SJCRH30 (cell line): ENCODE results near the gene PSMD11. TPM values are rescaled to one million over a fixed set of nuclear protein-coding genes. Genes with fewer than 3 reads are reported as not detected.
A peak's percentile ranks its signal among the peaks of the same experiment; 100 is the strongest.

Experiments
- DNase-seq, 2 experiments: peaks; one replicate each; pipeline ENCODE4 v3.0.0-alpha.2; 2015 to 2020
- H3K27ac ChIP-seq: fragments of 250-450 bp; sonication (Bioruptor Pico); 2 replicates; pipeline ENCODE4 v1.5.1; 2020; ENCODE audit warnings: mild to moderate bottlenecking, moderate library complexity
- H3K27me3 ChIP-seq: fragments of 250-450 bp; sonication (Bioruptor Pico); 2 replicates; pipeline ENCODE4 v1.5.1; 2020; ENCODE audit warnings: mild to moderate bottlenecking, moderate library complexity
- H3K36me3 ChIP-seq: fragments of 250-450 bp; sonication (Bioruptor Pico); 2 replicates; pipeline ENCODE4 v1.5.1; 2020; ENCODE audit warnings: mild to moderate bottlenecking, moderate library complexity
- H3K4me1 ChIP-seq: fragments of 250-450 bp; sonication (Bioruptor Pico); 2 replicates; pipeline ENCODE4 v1.5.1; 2020; ENCODE audit warnings: mild to moderate bottlenecking, moderate library complexity
- H3K4me3 ChIP-seq: fragments of 250-450 bp; sonication (Bioruptor Pico); 2 replicates; pipeline ENCODE4 v1.5.1; 2020; ENCODE audit warnings: mild to moderate bottlenecking, moderate library complexity
- H3K9me3 ChIP-seq: fragments of 250-450 bp; sonication (Bioruptor Pico); replicated peaks from 2 replicates; pipeline ENCODE4 v1.5.1; 2020; ENCODE audit warnings: mild to moderate bottlenecking, moderate library complexity
- total RNA-seq: library from RNA; depleted of rRNA; stranded (reverse); fragments of >200 nt; shearing (Covaris generic); gene quantifications from 2 replicates; pipeline ENCODE4 v1.2.3, GENCODE V29; 2014

The PSMD11 gene
- total RNA-seq, 1 experiment from 2014 or later, result 172 TPM

GRCh38 chr17:32451879-32452278, 7.6 kb downstream of the PSMD11 start:
- peaks cover 95% of the 10 kb centered on the region for H3K36me3 ChIP-seq

GRCh38 chr17:32452281-32452680, 8.0 kb downstream of the PSMD11 start:
- H3K4me3 ChIP-seq, result no peak overlapping the region
- H3K9me3 ChIP-seq, result no peaks in the 10 kb centered on the region; the same call in 1 of the 2 replicates
- H3K27me3 ChIP-seq, result no peaks in the 10 kb centered on the region
- DNase-seq, result no peak
- H3K36me3 ChIP-seq, result peaks cover 95% of the 10 kb centered on the region
- no peak overlapping the region for H3K27ac ChIP-seq
- H3K4me1 ChIP-seq, result no peaks in the 10 kb centered on the region

More at GRCh38 chr17:32451879-32452278, 7.6 kb downstream of the PSMD11 start:
- no peak overlapping the region for H3K27ac ChIP-seq
- no peak overlapping the region for H3K4me3 ChIP-seq
- H3K9me3 ChIP-seq, result no peaks in the 10 kb centered on the region; the same call in 1 of the 2 replicates
- 0 out of 2 replicates have a peak, but pooled peaks cover 3% of the 10 kb centered on the region for H3K4me1 ChIP-seq
- no peak for DNase-seq
- no peaks in the 10 kb centered on the region for H3K27me3 ChIP-seq

GRCh38 chr17:32453370-32453769, 9.1 kb downstream of the PSMD11 start:
- H3K36me3 ChIP-seq, result peaks cover 96% of the 10 kb centered on the region
- H3K4me3 ChIP-seq, result no peak overlapping the region
- no peaks in the 10 kb centered on the region; the same call in 1 of the 2 replicates for H3K9me3 ChIP-seq
- no peak overlapping the region for H3K27ac ChIP-seq
- H3K27me3 ChIP-seq, result no peaks in the 10 kb centered on the region
- H3K4me1 ChIP-seq, result no peaks in the 10 kb centered on the region
- no peak for DNase-seq

- Histone ChIP-seq H3K4me3 (no peak overlapping the region), H3K36me3 (peaks cover 87% of the 10 kb centered on the region), H3K4me1 (no peaks in the 10 kb centered on the region), H3K27me3 (no peaks in the 10 kb centered on the region), H3K9me3 (no peaks in the 10 kb centered on the region), H3K27ac (no peak overlapping the region)
- DNase-seq, result no peak
Measured at GRCh38 chr17:32458371-32458770, 14.1 kb downstream of the PSMD11 start.

GRCh38 chr17:32460054-32460453, 15.7 kb downstream of the PSMD11 start:
- H3K27ac ChIP-seq, result no peak overlapping the region
- no peak for DNase-seq

GRCh38 chr17:32461498-32461852, 17.2 kb downstream of the PSMD11 start:
- Histone ChIP-seq H3K27ac (no peak overlapping the region), H3K27me3 (no peaks in the 10 kb centered on the region), H3K4me3 (no peak overlapping the region), H3K4me1 (no peaks in the 10 kb centered on the region), H3K36me3 (peaks cover 87% of the 10 kb centered on the region), H3K9me3 (no peaks in the 10 kb centered on the region)
- DNase-seq, result no peak

More at GRCh38 chr17:32460054-32460453, 15.7 kb downstream of the PSMD11 start:
- H3K4me1 ChIP-seq, result no peaks in the 10 kb centered on the region
- H3K36me3 ChIP-seq, result peaks cover 87% of the 10 kb centered on the region
- no peak overlapping the region for H3K4me3 ChIP-seq
- H3K9me3 ChIP-seq, result no peaks in the 10 kb centered on the region
- H3K27me3 ChIP-seq, result no peaks in the 10 kb centered on the region

GRCh38 chr17:32461853-32462617, 17.7 kb downstream of the PSMD11 start:
- H3K27ac ChIP-seq, result no peak overlapping the region
- H3K4me1 ChIP-seq, result no peaks in the 10 kb centered on the region
- H3K36me3 ChIP-seq, result peaks cover 87% of the 10 kb centered on the region
- H3K4me3 ChIP-seq, result no peak overlapping the region
- DNase-seq, result peak; percentile 60 to 78
- no peaks in the 10 kb centered on the region for H3K9me3 ChIP-seq
- no peaks in the 10 kb centered on the region for H3K27me3 ChIP-seq

GRCh38 chr17:32463304-32463703, 19.0 kb downstream of the PSMD11 start:
- H3K27ac ChIP-seq, result no peak overlapping the region
- no peak for DNase-seq
- H3K9me3 ChIP-seq, result no peaks in the 10 kb centered on the region
- peaks cover 89% of the 10 kb centered on the region for H3K36me3 ChIP-seq
- H3K4me3 ChIP-seq, result no peak overlapping the region
- no peaks in the 10 kb centered on the region for H3K27me3 ChIP-seq
- H3K4me1 ChIP-seq, result no peaks in the 10 kb centered on the region

GRCh38 chr17:32464374-32464773, 20.1 kb downstream of the PSMD11 start:
- H3K36me3 ChIP-seq, result peaks cover 91% of the 10 kb centered on the region
- no peak overlapping the region for H3K4me3 ChIP-seq
- no peak overlapping the region for H3K27ac ChIP-seq
- H3K9me3 ChIP-seq, result no peaks in the 10 kb centered on the region
- no peaks in the 10 kb centered on the region for H3K4me1 ChIP-seq
- no peak for DNase-seq
- no peaks in the 10 kb centered on the region for H3K27me3 ChIP-seq

- Histone ChIP-seq H3K27me3 (no peaks in the 10 kb centered on the region), H3K36me3 (peaks cover 86% of the 10 kb centered on the region), H3K9me3 (no peaks in the 10 kb centered on the region), H3K4me3 (no peak overlapping the region), H3K27ac (no peak overlapping the region), H3K4me1 (no peaks in the 10 kb centered on the region)
- no peak for DNase-seq
Measured at GRCh38 chr17:32467949-32468348, 23.6 kb downstream of the PSMD11 start.

- DNase-seq, result no peak
- no peaks in the 10 kb centered on the region for H3K27me3 ChIP-seq
- H3K9me3 ChIP-seq, result no peaks in the 10 kb centered on the region
- H3K4me1 ChIP-seq, result no peaks in the 10 kb centered on the region
- H3K4me3 ChIP-seq, result no peak overlapping the region
- H3K27ac ChIP-seq, result no peak overlapping the region
- peaks cover 84% of the 10 kb centered on the region for H3K36me3 ChIP-seq
Measured at GRCh38 chr17:32470405-32471167, 26.3 kb downstream of the PSMD11 start.

GRCh38 chr17:32471652-32472051, 27.3 kb downstream of the PSMD11 start:
- Histone ChIP-seq H3K4me1 (no peaks in the 10 kb centered on the region), H3K36me3 (peaks cover 84% of the 10 kb centered on the region), H3K27ac (no peak overlapping the region), H3K9me3 (no peaks in the 10 kb centered on the region), H3K27me3 (no peaks in the 10 kb centered on the region), H3K4me3 (no peak overlapping the region)
- DNase-seq, result no peak

GRCh38 chr17:32475258-32475657, 30.9 kb downstream of the PSMD11 start:
- DNase-seq, result no peak
- no peaks in the 10 kb centered on the region for H3K9me3 ChIP-seq
- no peak overlapping the region for H3K4me3 ChIP-seq
- H3K4me1 ChIP-seq, result no peaks in the 10 kb centered on the region
- H3K27me3 ChIP-seq, result no peaks in the 10 kb centered on the region
- no peak overlapping the region for H3K27ac ChIP-seq
- peaks cover 87% of the 10 kb centered on the region for H3K36me3 ChIP-seq

GRCh38 chr17:32477220-32477619, 32.9 kb downstream of the PSMD11 start:
- no peaks in the 10 kb centered on the region for H3K9me3 ChIP-seq
- no peaks in the 10 kb centered on the region for H3K27me3 ChIP-seq
- no peak overlapping the region for H3K27ac ChIP-seq
- no peak overlapping the region for H3K4me3 ChIP-seq
- H3K4me1 ChIP-seq, result no peaks in the 10 kb centered on the region
- H3K36me3 ChIP-seq, result peaks cover 82% of the 10 kb centered on the region
- DNase-seq, result no peak

GRCh38 chr17:32479074-32479617, 34.8 kb downstream of the PSMD11 start:
- no peak for DNase-seq
- H3K27ac ChIP-seq, result no peak overlapping the region
- H3K36me3 ChIP-seq, result peaks cover 76% of the 10 kb centered on the region
- no peaks in the 10 kb centered on the region for H3K9me3 ChIP-seq
- H3K4me3 ChIP-seq, result no peak overlapping the region
- H3K27me3 ChIP-seq, result no peaks in the 10 kb centered on the region
- no peaks in the 10 kb centered on the region for H3K4me1 ChIP-seq
